ENCODE results near the gene CFAP58.

Gene CFAP58

DNA sequence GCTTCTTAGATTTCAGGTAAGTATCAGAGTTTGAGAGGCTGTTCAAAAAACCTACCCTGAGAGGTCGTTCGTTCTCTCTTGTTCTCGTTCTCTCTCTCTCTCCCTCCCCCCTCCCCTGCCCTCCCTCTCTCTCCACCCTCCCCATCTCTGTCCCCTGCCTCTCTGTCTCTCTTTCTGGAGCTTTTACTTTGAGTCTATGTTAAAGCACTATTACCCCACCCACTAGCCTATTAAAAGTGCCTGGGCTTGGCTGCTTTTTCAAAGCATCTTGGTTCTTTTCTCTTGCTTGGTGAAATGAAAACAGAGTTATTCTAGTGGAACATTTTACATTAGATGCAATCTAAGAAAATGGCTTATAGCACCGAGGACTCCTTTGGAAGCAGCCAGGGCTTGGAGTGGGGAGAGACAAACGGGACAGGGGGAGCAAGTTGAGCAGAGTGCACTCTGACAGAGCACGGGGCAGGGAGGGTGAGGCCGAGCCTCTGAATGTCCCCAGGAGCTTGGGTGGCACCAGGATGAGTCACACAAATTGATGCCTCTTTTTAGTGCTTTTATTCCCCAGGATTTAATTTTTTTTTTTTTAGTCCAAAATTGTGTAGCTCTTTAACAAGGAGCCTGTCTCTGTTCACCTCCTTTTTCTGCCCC, 134.3 kb downstream of the CFAP58 start:
- DNase-seq: no peak

DNA sequence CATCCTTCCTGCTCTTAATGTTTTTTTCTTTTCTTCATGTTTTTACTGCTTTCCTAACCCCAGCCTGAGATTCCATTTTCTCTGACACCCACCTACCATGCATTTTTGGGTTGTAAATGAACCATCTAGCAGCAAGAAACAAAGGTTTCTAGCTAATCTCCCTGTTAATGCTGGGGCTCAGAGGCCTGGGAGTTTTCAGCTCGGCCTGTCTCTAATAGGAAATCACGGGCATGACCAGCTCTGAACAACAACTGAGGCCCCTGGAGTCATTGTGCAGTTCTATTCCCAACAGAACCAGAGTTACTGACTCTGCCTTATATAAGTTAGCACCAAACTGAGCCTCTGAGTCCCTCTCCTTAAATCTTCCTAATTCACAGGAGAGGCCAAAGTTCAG, 134.8 kb downstream of the CFAP58 start:
- no peak for DNase-seq

DNA sequence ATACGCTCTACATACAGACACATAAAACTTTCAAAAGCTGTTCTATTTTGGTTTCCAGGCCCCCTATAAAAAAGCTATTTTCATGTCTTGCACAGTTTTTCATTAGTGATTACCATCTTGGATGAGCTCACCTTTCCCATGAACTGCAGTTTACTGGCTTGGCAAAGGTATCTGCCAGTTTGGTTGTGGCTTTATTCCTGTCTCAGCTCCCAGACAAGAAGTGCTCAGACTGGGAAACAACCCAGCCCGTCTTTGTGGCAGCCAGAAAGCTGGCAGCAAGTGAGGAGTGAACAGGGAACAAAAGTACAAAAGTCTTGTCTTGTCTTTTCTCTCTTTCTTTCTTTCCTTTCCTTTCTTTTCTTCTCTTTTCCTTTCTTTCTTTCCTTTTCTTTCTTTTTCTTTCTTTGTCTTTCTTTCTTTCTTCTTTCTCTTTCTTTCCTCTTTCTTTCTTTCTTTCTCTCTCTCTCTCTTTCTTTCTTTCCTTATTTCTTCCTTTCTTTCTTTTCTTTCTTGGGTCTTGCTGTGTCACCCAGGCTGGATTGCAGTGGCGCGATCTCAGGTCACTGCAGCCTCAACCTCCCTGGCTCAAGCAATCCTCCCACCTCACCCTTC, 138.8 kb downstream of the CFAP58 start:
- DNase-seq: no peak

DNA sequence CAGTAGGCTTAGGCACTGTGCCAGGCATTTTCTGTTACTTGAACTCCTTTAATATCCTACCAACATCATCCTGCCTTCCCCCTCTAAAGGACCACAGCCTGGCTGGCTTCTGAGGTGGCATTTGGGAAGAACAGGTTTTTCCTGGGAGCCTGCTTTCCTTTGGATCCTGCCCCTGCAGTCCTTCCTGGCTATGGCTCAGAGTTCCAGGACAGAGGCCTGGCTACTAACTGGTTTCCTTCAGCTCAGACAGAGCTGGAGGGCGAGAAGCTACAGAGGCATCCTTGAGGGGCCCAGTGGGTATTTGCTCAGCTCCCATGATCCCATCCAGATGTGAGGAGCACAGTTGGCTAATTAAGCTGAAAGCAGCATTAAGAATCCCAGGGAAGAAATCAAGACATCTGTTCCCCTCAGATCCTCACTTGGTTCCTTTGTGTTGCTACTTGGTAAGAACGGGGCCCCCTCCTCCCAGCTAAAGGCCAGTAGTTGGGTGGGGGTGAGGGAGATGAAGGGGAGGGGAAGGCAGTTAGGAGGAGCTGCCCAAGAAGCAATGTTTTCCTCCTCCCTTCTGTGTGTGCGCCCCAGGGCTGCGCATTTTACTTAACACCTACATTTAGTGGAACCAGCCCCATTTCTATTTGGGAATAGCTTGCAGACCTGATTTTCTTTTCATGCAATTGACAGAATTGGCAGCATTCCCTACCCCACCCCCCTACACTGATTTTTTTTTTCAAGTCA, 144.9 kb downstream of the CFAP58 start:
- DNase-seq: no peak

DNA sequence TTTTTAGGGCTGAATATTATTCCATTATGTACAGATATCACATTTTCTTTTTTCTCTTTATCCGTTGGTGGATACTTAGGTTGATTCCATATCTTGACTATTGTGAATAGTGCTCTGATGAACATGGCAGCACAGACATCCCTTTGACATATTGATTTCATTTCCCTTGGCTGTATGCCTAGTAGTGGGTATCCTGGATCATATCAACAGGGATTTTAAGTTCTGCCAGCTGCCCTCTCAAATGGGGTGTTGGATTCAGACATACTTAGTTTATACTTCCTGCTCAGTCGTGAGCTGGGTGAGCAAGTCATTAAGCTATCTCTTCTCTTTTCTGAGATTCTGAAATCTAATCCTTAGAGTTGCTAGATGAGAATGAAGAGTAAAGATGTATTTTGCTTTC, 147.8 kb downstream of the CFAP58 start:
- no peak for DNase-seq

DNA sequence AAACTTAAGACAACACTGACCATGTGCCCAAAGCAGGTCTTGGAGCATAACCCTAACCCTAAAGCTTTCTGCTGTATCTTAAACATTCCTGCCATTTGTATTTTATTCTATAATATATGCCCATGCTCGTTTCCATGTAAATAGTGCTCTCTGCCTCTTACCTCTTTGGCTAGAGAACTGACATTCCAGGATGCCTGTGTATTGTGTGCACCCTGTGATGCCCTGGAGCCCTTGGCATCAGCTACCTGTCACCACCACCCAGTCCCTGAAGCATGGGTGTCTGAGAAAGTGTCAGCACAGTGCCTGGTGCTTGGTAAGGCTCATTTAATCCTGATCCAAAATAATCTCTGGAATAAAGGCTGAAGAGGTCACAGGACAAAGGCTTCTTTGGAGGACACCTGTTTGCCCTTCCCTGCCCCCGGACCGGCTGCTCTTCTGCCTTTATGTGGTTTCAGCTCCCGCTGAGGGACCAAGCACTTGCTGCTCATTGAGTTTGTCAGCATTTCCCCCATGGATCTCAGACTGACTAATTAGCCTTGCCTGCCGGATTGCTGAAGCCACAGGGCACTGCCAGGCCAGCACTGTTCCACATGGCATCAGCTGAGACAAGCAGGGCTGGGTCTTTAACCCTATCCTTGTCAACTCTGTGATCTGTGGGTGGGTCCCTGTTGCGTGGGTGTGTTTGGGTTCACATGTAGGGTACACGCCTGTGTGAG, 148.4 kb downstream of the CFAP58 start:
- DNase-seq: no peak

DNA sequence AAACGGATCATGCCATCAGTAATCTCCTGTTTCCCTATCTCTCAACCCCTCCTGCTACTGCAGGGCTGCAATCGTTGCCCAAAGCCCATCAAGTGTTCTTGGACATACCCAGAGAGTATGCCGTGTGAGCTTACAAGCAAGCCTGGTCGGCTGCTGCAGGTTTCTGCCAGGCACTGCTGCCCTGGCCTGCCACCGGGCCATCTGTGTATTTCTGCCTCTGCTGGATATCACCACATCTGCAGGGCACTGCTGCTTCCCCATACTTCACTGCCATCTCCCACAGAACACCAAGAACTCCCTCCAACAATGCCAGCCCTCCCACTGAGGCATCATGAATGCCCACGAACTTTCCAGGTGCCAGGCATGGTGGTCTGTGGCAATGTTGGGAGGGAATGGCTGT, 149.3 kb downstream of the CFAP58 start:
- DNase-seq: no peak

Measured in NCI-H1694 treated with DMSO at 0.1 percent for 48 hours (cell line).